HG02884 (cell line): Measurements from ENCODE around the gene ELOA2.
"Not testable (repeated sequence)": the region's sequence is repeated elsewhere in the genome, so short reads cannot be mapped to it uniquely, and the experiment has no call there.

ENCODE experiments used
- ATAC-seq: cut with Tn5 transposase; IDR thresholded peaks from one replicate; pipeline ENCODE4 v1.9.1; 2021; ENCODE audit warnings: mild to moderate bottlenecking, moderate library complexity; ENCODE audit not compliant: unreplicated experiment

ELOA2 gene

DNA sequence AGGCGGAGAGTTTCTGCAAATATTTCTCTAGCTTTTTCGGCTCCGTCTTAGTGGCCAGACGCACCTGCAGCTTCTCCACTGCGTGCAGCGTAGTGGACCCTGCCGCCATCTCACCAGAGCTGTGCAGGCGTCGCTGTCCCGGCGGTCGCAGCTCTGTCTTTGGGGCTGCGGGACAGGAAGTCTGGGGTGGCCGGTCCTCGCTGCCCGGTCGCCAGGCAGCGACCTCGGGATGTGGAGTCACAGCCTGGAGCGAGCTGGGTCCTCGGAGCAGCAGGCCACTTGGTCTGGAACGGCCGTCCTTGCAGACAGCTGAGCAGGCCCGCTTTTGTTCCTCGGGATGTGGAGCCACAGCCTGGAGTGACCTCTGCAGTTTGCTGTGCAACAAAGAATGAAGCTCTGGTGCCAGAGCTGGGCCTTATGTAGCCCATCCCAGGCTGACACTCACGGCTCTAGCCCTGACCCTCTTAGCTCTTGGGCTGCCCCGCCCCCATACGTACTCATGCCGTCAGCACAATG is at the start of gene ELOA2:
Gene ELOA2 (minus strand): TSS at position 466 of the 516 bp plus-strand sequence. CDS start 357 bp downstream, at position 109.
- no peak for ATAC-seq

DNA sequence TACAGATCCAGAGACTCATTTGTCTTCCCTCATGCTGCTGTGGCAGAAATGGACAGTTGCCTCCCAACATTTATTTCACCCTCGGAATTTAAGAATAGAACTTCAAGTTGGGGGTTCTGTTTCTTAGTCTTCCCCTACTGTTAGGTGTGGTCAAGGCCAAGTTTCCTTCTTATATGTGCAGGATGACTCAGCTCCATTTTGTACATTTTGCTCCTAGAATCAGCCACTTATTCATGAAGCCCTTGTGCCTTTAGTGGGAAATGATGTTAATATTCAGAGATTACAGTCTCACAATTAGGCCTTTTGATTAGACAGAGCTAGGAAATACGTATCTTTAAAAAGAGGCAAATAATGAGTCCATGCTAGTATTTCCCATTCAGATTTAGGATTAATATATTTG is 46.2 kb upstream of the ELOA2 start:
- no peak for ATAC-seq

DNA sequence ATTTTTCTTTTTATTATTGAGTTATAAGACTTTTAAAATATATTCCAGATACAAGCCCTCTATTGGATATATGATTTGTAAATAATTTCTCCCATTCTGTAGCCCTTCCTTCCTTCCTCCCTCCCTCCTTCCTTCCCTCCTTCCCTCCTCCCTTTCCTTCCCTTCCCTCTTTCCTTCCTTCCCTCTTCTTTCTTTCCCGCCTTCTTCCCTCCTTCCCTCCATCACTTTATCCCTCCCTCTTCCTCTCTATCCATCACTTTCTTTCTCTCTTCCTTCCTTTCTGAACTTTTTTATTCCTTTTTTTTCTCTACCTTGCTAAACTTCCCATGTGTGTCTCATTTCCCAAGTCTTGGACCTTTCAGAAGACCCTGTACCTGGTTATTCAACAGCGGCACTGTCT is 45.5 kb upstream of the ELOA2 start:
- no peak for ATAC-seq

- no peak for ATAC-seq
Observed at GRCh38 chr18:47077111-47077510, 41.7 kb upstream of the ELOA2 start.

DNA sequence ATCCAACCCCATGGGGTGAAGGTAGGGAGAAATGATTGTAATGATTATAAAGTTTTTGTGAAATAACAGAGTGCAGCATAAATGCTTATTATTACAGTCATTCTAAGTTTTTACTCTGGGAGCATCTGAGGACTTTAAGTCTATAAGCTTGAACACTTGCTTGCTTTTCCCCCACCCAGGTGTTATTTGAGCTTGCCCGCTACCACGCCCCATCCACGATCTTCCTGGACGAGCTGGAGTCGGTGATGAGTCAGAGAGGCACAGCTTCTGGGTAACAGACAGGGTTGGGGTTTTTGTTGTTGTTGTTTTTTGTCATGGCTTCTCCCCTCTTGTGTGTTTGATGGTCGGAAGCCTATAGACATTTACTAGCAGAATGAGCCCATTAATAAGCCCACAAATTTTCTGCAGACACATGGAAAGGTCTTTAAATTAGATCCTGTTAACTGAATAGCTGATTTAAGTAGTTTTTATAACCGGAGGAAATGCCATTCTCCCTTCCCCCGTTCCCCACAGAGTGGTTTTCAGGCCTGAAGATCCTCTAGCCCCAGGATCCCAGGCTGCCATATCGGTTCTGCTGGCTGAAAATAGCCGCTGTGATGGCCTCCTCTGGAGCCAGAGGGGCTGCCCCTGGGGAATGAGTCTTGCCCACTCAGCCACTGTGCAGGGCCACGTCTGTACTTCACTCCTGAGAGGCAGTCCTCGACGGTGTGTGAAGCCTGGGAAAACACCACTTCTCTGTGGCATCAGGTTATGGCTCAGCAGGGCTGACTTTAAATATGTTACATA is 39.9 kb upstream of the ELOA2 start:
- no peak for ATAC-seq

- ATAC-seq: no peak
Observed at GRCh38 chr18:47067648-47068047, 32.2 kb upstream of the ELOA2 start.

DNA sequence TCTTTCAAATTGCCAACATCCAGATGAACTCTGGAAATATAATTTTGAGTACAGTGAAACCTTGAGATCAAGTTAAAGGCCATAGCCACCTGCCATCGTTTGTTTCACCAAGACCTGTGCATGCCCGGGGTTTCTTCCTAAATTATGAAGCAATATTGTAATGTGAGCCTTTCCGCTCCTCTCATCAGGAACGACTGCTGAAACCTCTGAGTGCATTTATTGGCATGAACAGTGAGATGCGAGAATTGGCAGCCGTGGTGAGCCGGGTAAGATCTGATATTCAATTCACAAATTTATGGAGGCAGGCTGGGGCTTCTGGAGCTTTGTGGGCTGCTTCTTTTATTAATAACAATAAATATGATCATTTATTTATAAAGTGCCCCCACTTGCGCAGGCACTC is 27.7 kb upstream of the ELOA2 start:
- ATAC-seq: no peak

- no peak for ATAC-seq
Observed at GRCh38 chr18:47062471-47062870, 27.1 kb upstream of the ELOA2 start.

DNA sequence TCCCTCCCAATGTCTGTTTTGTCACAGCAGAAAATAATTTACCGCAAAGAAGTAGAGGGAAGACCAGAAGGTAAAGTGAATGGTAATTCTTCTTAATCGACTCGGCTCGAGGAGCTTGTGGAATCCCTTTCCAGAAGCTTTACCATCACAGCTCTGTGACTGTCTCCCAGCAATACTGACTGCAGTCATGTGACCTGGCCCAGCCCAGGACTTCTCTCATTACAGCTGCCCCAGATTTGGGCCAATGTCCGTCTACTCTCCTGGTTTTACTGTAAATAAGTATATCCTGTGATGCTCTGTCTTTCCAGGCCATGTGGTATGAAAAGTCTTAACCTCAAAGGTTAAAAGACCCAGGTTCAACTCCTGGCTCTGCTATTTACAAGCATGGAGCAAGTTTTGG is 18.9 kb upstream of the ELOA2 start:
- ATAC-seq: no peak

- no peak for ATAC-seq
Observed at GRCh38 chr18:47050468-47050867, 15.0 kb upstream of the ELOA2 start.

DNA sequence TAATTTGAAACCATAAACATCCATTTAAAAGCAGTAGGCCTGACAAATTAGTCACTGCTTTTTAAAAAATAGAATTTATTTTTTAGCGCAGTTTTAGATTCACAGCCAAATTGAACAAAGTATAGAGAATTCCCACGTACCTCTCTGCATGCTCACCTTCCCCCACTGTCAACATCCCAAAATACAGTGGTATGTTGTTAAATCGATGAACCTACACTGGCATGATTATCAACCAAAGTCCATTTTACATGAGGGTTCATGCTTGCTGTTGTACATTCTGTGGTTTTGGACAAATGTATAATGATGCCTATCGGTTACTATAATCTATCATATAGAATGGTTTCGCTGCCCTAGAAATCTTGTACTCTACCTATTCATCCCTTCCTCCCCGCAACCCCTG is 5.6 kb upstream of the ELOA2 start:
- no peak for ATAC-seq

GRCh38 chr18:47036927-47037578 is 1.6 kb upstream of the ELOA2 start:
- ATAC-seq: no peak

- ATAC-seq: no peak
Observed at GRCh38 chr18:47036298-47036874, 965 bp upstream of the ELOA2 start.

DNA sequence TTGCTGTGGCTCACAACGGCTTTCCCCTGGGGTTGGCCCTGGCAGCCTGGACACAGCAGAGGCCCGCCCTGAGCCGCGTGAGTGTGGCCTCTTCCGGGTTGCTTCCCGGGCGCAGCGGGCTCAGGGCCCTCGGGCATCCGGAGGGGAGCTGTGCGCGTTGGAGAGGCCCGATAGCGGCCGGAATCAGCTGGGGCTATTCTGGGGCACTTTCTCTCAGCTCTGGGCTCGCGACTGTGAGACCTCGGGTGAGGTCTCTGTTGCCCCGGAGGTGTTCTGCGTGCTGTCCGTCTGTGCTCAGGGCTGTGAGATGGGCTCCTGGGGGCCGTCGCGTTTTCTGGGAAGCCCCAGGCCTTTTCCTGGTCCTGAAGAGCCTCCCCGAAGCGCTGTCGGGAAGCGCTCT is 830 bp downstream of the ELOA2 start:
- ATAC-seq: not testable (repeated sequence)

DNA sequence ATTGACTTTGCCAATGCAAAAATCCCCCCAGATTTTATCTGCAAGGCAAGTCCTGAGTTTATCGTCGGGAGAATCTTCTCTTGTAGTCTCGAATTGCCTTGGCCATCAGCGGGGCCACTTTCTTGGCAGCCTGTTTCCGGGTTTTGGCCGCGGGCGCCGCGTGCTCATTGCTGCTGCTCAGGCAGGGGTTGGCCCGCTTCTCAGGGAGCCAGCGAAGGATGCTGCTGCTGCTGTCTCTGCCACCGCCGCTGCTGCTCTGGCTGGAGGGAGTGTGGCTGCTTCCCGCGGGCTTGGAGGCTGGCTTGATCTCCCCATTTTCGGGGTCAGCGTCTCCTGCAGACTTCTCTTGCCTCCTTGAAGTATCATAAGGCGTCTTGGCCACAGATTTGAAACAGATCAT is 2.5 kb downstream of the ELOA2 start:
- no peak for ATAC-seq

GRCh38 chr18:47030887-47031286 is 4.5 kb downstream of the ELOA2 start:
- not testable (repeated sequence) for ATAC-seq

DNA sequence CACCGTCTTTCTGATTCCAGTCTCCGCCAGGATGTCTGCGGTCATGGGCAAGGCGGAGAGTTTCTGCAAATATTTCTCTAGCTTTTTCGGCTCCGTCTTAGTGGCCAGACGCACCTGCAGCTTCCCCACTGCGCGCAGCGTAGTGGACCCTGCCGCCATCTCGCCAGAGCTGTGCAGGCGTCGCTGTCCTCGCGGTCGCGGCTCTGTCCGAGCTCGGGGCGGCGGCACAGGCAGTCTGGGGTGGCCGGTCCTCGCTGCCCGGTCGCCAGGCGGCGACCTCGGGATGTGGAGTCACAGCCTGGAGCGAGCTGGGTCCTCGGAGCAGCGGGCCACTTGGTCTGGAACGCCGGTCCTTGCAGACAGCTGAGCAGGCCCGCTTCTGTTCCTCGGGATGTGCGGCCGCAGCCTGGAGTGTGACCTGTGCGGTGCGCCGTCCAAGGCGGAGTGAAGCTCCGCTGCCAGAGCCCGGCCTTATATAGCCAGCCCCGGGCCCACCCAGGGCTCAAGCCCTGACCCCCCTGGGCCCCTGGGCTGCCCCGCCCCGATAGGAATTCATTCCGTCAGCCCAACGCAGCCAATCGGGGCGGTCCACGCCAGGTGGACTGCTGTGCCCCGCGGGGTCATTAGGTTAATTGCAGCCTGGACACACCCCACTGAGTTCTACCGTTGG is 5.6 kb downstream of the ELOA2 start:
- ATAC-seq: not testable (repeated sequence)

DNA sequence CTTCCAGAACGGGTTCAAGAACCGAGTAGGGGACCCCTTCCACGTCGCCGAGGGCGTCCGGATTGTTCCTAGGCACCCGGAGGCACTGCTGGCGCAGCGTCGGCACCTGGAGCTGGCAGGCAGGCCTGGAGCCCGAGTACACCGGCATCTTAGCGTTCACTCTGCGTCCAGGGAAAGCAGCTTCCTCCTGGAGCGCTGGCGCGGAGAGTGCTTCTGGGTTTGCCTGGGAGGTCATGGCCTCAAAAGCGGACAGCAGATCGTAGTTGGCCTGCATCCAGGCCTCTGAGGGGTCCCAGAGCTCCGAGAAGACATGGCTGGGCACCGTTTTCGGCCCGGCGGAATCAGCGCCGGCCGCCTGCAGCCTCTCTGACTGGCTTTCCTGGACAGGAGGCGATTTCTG is 6.7 kb downstream of the ELOA2 start:
- not testable (repeated sequence) for ATAC-seq

GRCh38 chr18:47025557-47026174 is 9.8 kb downstream of the ELOA2 start:
- ATAC-seq: not testable (repeated sequence)

DNA sequence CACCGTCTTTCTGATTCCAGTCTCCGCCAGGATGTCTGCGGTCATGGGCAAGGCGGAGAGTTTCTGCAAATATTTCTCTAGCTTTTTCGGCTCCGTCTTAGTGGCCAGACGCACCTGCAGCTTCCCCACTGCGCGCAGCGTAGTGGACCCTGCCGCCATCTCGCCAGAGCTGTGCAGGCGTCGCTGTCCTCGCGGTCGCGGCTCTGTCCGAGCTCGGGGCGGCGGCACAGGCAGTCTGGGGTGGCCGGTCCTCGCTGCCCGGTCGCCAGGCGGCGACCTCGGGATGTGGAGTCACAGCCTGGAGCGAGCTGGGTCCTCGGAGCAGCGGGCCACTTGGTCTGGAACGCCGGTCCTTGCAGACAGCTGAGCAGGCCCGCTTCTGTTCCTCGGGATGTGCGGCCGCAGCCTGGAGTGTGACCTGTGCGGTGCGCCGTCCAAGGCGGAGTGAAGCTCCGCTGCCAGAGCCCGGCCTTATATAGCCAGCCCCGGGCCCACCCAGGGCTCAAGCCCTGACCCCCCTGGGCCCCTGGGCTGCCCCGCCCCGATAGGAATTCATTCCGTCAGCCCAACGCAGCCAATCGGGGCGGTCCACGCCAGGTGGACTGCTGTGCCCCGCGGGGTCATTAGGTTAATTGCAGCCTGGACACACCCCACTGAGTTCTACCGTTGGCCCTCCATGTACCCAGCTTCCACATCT is 11.5 kb downstream of the ELOA2 start:
- not testable (repeated sequence) for ATAC-seq
